Measurements from ENCODE around the gene TMEM258. TPM values are rescaled to one million over a fixed set of nuclear protein-coding genes. Genes with fewer than 3 reads are reported as not detected.

The TMEM258 gene
- total RNA-seq, 1 donor = 76.4 TPM

DNA sequence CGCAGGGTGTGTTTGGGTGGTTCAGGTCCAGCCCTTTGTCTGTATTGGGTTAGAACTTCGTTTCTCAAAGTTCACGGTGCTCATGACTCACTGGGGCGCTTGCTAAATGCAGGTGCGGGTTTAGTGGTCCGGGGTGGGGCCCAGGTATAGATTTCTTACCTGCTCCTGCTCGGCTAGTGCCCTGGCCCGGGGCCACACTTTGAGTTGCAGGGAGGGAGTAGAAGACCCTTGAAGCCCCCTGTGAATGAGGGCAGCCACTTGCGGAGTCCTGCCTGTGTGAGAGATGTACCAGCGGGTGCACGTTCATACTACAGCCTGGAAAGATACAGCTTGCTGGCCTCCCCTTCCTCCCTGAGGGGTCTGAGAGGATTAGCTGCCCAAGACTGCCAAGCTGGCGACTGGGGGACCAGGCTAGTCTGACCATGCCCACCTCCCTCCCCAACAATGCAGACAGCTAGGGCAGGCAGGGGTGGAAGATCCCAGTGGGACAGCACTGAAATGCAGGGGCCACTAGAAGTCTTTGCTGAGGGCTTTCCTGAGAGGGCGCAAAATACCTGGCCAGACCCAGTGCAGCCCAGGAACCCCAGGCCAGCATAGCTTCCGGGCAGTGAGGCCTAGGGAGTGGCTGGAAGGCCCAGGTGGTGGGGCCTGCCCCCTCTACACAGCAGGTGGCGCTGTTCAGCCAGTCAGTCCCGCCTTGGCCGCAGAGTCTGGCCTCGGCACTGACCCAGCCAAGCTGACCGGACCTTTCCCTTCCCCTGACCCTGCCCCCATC lies 45.0 kb downstream of the TMEM258 start:
- DNase-seq (ENCODE audit: low read depth) = peak; percentile 58
- TF ChIP-seq, protein P1, sequence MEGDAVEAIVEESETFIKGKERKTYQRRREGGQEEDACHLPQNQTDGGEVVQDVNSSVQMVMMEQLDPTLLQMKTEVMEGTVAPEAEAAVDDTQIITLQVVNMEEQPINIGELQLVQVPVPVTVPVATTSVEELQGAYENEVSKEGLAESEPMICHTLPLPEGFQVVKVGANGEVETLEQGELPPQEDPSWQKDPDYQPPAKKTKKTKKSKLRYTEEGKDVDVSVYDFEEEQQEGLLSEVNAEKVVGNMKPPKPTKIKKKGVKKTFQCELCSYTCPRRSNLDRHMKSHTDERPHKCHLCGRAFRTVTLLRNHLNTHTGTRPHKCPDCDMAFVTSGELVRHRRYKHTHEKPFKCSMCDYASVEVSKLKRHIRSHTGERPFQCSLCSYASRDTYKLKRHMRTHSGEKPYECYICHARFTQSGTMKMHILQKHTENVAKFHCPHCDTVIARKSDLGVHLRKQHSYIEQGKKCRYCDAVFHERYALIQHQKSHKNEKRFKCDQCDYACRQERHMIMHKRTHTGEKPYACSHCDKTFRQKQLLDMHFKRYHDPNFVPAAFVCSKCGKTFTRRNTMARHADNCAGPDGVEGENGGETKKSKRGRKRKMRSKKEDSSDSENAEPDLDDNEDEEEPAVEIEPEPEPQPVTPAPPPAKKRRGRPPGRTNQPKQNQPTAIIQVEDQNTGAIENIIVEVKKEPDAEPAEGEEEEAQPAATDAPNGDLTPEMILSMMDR (IDR thresholded peaks at IDR 0.05; ENCODE audit: insufficient read depth, low read depth, low read length) = peak; percentile 72

GRCh38 chr11:61746442-61747191 lies 45.8 kb downstream of the TMEM258 start:
- no peak overlapping the region for H3K4me3 ChIP-seq (ENCODE audit: low read depth, low read length)
- TF ChIP-seq, protein P1 (IDR thresholded peaks at IDR 0.05; ENCODE audit: insufficient read depth, low read depth, low read length) = no peak
- no peak for DNase-seq (ENCODE audit: low read depth)

More for the DNA sequence above, 45.0 kb downstream of the TMEM258 start:
- H3K4me3 ChIP-seq (ENCODE audit: low read depth, low read length) = no peak overlapping the region

- no peak overlapping the region for H3K4me3 ChIP-seq (ENCODE audit: low read depth, low read length)
- TF ChIP-seq, protein P1 (IDR thresholded peaks at IDR 0.05; ENCODE audit: insufficient read depth, low read depth, low read length) = no peak
- DNase-seq (ENCODE audit: low read depth) = no peak
Measured at GRCh38 chr11:61745781-61746441, 46.5 kb downstream of the TMEM258 start.

- TF ChIP-seq, protein P1 (IDR thresholded peaks at IDR 0.05; ENCODE audit: insufficient read depth, low read depth, low read length) = no peak
- no peak for DNase-seq (ENCODE audit: low read depth)
- H3K4me3 ChIP-seq (ENCODE audit: low read depth, low read length) = no peak overlapping the region
Measured at GRCh38 chr11:61744609-61745156, 47.7 kb downstream of the TMEM258 start.

- no peak for DNase-seq (ENCODE audit: low read depth)
- TF ChIP-seq, protein P1 (IDR thresholded peaks at IDR 0.05; ENCODE audit: insufficient read depth, low read depth, low read length) = no peak
- H3K4me3 ChIP-seq (ENCODE audit: low read depth, low read length) = no peak overlapping the region
Measured at GRCh38 chr11:61744181-61744580, 48.2 kb downstream of the TMEM258 start.

DNA sequence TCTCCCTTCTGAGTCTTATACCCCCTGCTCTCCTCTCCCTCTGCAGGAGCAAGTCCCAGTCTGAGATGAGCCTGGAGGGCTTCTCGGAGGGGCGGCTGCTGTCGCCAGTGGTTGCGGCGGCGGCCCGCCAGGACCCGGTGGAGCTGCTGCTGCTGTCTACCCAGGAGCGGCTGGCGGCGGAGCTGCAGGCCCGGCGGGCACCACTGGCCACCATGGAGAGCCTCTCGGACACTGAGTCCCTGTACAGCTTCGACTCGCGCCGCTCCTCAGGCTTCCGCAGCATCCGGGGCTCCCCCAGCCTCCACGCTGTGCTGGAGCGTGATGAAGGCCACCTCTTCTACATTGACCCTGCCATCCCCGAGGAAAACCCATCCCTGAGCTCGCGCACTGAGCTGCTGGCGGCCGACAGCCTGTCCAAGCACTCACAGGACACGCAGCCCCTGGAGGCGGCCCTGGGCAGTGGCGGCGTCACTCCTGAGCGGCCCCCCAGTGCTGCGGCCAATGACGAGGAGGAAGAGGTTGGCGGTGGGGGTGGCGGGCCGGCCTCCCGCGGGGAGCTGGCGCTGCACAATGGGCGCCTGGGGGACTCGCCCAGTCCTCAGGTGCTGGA lies 48.8 kb downstream of the TMEM258 start:
- no peak overlapping the region for H3K4me3 ChIP-seq (ENCODE audit: low read depth, low read length)
- no peak for DNase-seq (ENCODE audit: low read depth)
- TF ChIP-seq, protein P1 (IDR thresholded peaks at IDR 0.05; ENCODE audit: insufficient read depth, low read depth, low read length) = no peak

Measured in fibroblast of villous mesenchyme (primary cell).